Hepatocyte (in vitro differentiated cells): ENCODE measurements around the gene RENBP.

ENCODE experiments used
- EZH2 ChIP-seq: fragments of 200-600 bp; sonication (generic); IDR thresholded peaks from 2 replicates; pipeline ENCODE4 v1.6.1; 2016; ENCODE audit warnings: antibody characterized with exemption, mild to moderate bottlenecking, borderline replicate concordance
- EZH2phosphoT487 ChIP-seq: fragments of 200-600 bp; sonication (generic); IDR thresholded peaks from one replicate; pipeline ENCODE4 v1.6.1; 2018; ENCODE audit warnings: antibody characterized with exemption, mild to moderate bottlenecking, low read depth, moderate library complexity; ENCODE audit not compliant: unreplicated experiment, severe bottlenecking
- TF ChIP-seq, protein P1 (sequence below): fragments of 200-600 bp; sonication (generic); IDR thresholded peaks from 2 replicates; pipeline ENCODE4 v1.5.1; 2016; ENCODE audit warnings: antibody characterized with exemption, mild to moderate bottlenecking; ENCODE audit not compliant: poor library complexity

DNA sequence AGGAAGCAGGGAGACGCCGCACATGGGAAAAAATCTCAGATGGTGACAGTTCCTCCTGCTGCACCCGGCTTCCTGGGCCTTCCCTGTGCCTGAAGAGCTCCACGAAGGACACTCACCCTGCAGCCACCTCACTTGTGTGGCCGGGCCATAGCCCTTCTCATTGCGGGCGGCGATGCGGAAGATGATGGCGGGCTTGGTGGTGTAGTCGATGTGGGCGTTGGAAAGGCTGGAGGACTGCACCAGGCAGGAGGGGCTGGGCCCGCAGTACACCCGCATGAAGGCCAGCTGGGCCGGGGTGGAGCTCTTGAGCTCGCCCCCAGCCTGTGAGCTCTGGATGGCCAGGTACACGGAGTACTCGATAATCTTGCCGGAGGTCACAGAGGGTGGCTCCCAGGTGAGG is 5.7 kb upstream of the RENBP start:
- no peak for TF ChIP-seq EZH2
- TF ChIP-seq, protein P1, sequence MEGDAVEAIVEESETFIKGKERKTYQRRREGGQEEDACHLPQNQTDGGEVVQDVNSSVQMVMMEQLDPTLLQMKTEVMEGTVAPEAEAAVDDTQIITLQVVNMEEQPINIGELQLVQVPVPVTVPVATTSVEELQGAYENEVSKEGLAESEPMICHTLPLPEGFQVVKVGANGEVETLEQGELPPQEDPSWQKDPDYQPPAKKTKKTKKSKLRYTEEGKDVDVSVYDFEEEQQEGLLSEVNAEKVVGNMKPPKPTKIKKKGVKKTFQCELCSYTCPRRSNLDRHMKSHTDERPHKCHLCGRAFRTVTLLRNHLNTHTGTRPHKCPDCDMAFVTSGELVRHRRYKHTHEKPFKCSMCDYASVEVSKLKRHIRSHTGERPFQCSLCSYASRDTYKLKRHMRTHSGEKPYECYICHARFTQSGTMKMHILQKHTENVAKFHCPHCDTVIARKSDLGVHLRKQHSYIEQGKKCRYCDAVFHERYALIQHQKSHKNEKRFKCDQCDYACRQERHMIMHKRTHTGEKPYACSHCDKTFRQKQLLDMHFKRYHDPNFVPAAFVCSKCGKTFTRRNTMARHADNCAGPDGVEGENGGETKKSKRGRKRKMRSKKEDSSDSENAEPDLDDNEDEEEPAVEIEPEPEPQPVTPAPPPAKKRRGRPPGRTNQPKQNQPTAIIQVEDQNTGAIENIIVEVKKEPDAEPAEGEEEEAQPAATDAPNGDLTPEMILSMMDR, result no peak
- no peak for TF ChIP-seq EZH2phosphoT487
